Neural cell (in vitro differentiated cells): ENCODE measurements around the gene MST1. TPM values are rescaled to one million over a fixed set of nuclear protein-coding genes. Genes with fewer than 3 reads are reported as not detected.

Experiments used
- H2AFZ ChIP-seq: fragments of 200-600, 300-800 bp; sonication (generic), shearing (Covaris generic); 2 replicates; pipeline ENCODE4 v1.6.0; 2014; ENCODE audit warnings: low read depth, mild to moderate bottlenecking, antibody characterized with exemption, low read length, moderate library complexity
- H3F3A ChIP-seq: fragments of 200-600 bp; shearing (Covaris generic); 2 replicates; pipeline ENCODE4 v1.6.1; 2016; ENCODE audit warnings: mild to moderate bottlenecking, moderate library complexity, mixed read lengths, antibody characterized with exemption, low read length; ENCODE audit not compliant: insufficient read depth, poor library complexity, severe bottlenecking
- H3K27ac ChIP-seq: fragments of 200-600, 300-800 bp; sonication (generic), shearing (Covaris generic); 2 replicates; pipeline ENCODE4 v1.5.1; 2014; ENCODE audit warnings: mild to moderate bottlenecking, low read length, moderate library complexity
- H3K27me3 ChIP-seq: fragments of 300-800, 200-600 bp; sonication (generic), shearing (Covaris generic); 2 replicates; pipeline ENCODE4 v1.6.0; 2014; ENCODE audit warnings: mild to moderate bottlenecking, low read depth, low read length, moderate library complexity; ENCODE audit not compliant: insufficient read depth
- H3K36me3 ChIP-seq: fragments of 300-800, 200-600 bp; sonication (generic), shearing (Covaris generic); 2 replicates; pipeline ENCODE4 v1.5.1; 2014; ENCODE audit warnings: mild to moderate bottlenecking, antibody characterized with exemption, low read length, moderate library complexity; ENCODE audit not compliant: insufficient read depth
- H3K4me2 ChIP-seq: fragments of 300-800, 200-600 bp; sonication (generic), shearing (Covaris generic); 2 replicates; pipeline ENCODE4 v1.6.0; 2014; ENCODE audit warnings: mild to moderate bottlenecking, low read length
- H3K4me3 ChIP-seq: fragments of 300-800, 200-600 bp; sonication (generic), shearing (Covaris generic); 2 replicates; pipeline ENCODE4 v1.5.1; 2014; ENCODE audit warnings: mild to moderate bottlenecking, low read length, moderate library complexity
- H3K79me2 ChIP-seq: fragments of 200-600 bp; shearing (Covaris generic); replicated peaks from 2 replicates; pipeline ENCODE4 v1.6.0; 2014; ENCODE audit warnings: mild to moderate bottlenecking, low read length, moderate library complexity; ENCODE audit not compliant: insufficient read depth
- H3K9ac ChIP-seq: fragments of 300-800, 200-600 bp; sonication (generic), shearing (Covaris generic); 2 replicates; pipeline ENCODE4 v1.6.1; 2016; ENCODE audit warnings: mild to moderate bottlenecking, low read length, mixed read lengths
- H3K9me2 ChIP-seq: fragments of 200-600 bp; shearing (Covaris generic); 2 replicates; pipeline ENCODE4 v1.6.1; 2016; ENCODE audit warnings: mild to moderate bottlenecking, low read length, mixed read lengths; ENCODE audit not compliant: insufficient read depth
- H3K9me3 ChIP-seq: fragments of 200-600, 300-800 bp; sonication (generic), shearing (Covaris generic); 2 replicates; pipeline ENCODE4 v1.6.1; 2016; ENCODE audit warnings: mild to moderate bottlenecking, mixed run types, low read length, moderate library complexity, mixed read lengths
- H4K20me1 ChIP-seq: fragments of 200-600 bp; shearing (Covaris generic); 2 replicates; pipeline ENCODE4 v1.6.1; 2016; ENCODE audit warnings: mild to moderate bottlenecking, mixed run types; ENCODE audit not compliant: insufficient read depth
- EP300 ChIP-seq: fragments of 450-650 bp; conservative IDR thresholded peaks from 2 replicates; pipeline ENCODE4 v1.6.1; 2014; ENCODE audit warnings: antibody characterized with exemption, mild to moderate bottlenecking, moderate library complexity; ENCODE audit not compliant: poor library complexity, severe bottlenecking
- EZH2 ChIP-seq: fragments of 200-600, 300-800 bp; shearing (Covaris generic), sonication (generic); IDR thresholded peaks from 2 replicates; pipeline ENCODE4 v1.6.1; 2014; ENCODE audit warnings: antibody characterized with exemption, low read length, borderline replicate concordance, mild to moderate bottlenecking; ENCODE audit not compliant: insufficient read depth, poor library complexity, severe bottlenecking
- MXI1 ChIP-seq: fragments of 450-650 bp; conservative IDR thresholded peaks from 2 replicates; pipeline ENCODE4 v1.6.1; 2014; ENCODE audit warnings: antibody characterized with exemption, mild to moderate bottlenecking; ENCODE audit not compliant: poor library complexity, severe bottlenecking
- POLR2AphosphoS5 ChIP-seq: IDR thresholded peaks from 2 replicates; pipeline ENCODE4 v1.6.1; 2012
- RAD21 ChIP-seq: fragments of 450-650 bp; conservative IDR thresholded peaks from 2 replicates; pipeline ENCODE4 v1.6.1; 2014; ENCODE audit warnings: antibody characterized with exemption, mild to moderate bottlenecking, moderate library complexity
- SMC3 ChIP-seq: fragments of 450-650 bp; conservative IDR thresholded peaks from 2 replicates; pipeline ENCODE4 v1.6.1; 2014; ENCODE audit warnings: antibody characterized with exemption, mild to moderate bottlenecking, moderate library complexity; ENCODE audit not compliant: poor library complexity
- TAF1 ChIP-seq: IDR thresholded peaks from 2 replicates; pipeline ENCODE4 v1.6.1; 2012; ENCODE audit warnings: low read depth
- polyA plus RNA-seq: library from polyadenylated mRNA; depleted of rRNA; stranded (reverse); fragments of >200 nt; gene quantifications from 2 replicates; pipeline ENCODE4 v1.2.3, GENCODE V29; 2014
- TF ChIP-seq, protein P1 (sequence below): fragments of 450-650 bp; IDR thresholded peaks from 2 replicates; pipeline ENCODE4 v1.5.1; 2014; ENCODE audit warnings: antibody characterized with exemption, mild to moderate bottlenecking, moderate library complexity; ENCODE audit not compliant: poor library complexity, severe bottlenecking
- TF ChIP-seq, protein P2 (sequence below): IDR thresholded peaks from 2 replicates; pipeline ENCODE4 v1.6.1; 2012; ENCODE audit warnings: borderline replicate concordance

The MST1 gene
- polyA plus RNA-seq, 1 donor from 2014 or later = 64.0 TPM

DNA sequence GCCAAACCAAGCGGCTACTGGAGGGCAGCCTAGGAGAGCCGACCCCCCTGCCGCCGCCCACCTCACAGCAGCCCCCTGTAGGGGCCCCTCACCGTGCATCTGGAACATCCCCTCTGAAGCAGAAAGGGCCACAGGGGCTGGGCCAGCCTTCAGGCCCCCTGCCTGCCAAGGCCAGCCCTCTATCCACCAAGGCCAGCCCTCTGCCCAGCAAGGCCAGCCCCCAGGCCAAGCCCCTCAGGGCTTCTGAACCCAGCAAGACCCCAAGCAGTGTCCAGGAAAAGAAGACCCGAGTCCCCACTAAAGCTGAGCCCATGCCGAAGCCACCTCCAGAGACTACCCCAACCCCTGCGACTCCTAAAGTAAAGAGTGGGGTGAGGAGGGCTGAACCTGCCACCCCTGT is 38.6 kb downstream of the MST1 start:
- H3K27me3 ChIP-seq = no peaks in the 10 kb centered on the region
- H3K4me3 ChIP-seq = no peak overlapping the region
- no peak overlapping the region for H2AFZ ChIP-seq
- H4K20me1 ChIP-seq = no peaks in the 10 kb centered on the region
- no peak overlapping the region for H3K9ac ChIP-seq
- no peak overlapping the region for H3K4me2 ChIP-seq
- no peaks in the 10 kb centered on the region for H3K79me2 ChIP-seq
- no peak for TF ChIP-seq EP300
- TF ChIP-seq MXI1 = no peak
- no peak for TF ChIP-seq POLR2AphosphoS5
- no peak for TF ChIP-seq SMC3
- TF ChIP-seq, protein P1, sequence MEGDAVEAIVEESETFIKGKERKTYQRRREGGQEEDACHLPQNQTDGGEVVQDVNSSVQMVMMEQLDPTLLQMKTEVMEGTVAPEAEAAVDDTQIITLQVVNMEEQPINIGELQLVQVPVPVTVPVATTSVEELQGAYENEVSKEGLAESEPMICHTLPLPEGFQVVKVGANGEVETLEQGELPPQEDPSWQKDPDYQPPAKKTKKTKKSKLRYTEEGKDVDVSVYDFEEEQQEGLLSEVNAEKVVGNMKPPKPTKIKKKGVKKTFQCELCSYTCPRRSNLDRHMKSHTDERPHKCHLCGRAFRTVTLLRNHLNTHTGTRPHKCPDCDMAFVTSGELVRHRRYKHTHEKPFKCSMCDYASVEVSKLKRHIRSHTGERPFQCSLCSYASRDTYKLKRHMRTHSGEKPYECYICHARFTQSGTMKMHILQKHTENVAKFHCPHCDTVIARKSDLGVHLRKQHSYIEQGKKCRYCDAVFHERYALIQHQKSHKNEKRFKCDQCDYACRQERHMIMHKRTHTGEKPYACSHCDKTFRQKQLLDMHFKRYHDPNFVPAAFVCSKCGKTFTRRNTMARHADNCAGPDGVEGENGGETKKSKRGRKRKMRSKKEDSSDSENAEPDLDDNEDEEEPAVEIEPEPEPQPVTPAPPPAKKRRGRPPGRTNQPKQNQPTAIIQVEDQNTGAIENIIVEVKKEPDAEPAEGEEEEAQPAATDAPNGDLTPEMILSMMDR = no peak
- no peak for TF ChIP-seq RAD21
- TF ChIP-seq EZH2 = no peak
- TF ChIP-seq, protein P2, sequence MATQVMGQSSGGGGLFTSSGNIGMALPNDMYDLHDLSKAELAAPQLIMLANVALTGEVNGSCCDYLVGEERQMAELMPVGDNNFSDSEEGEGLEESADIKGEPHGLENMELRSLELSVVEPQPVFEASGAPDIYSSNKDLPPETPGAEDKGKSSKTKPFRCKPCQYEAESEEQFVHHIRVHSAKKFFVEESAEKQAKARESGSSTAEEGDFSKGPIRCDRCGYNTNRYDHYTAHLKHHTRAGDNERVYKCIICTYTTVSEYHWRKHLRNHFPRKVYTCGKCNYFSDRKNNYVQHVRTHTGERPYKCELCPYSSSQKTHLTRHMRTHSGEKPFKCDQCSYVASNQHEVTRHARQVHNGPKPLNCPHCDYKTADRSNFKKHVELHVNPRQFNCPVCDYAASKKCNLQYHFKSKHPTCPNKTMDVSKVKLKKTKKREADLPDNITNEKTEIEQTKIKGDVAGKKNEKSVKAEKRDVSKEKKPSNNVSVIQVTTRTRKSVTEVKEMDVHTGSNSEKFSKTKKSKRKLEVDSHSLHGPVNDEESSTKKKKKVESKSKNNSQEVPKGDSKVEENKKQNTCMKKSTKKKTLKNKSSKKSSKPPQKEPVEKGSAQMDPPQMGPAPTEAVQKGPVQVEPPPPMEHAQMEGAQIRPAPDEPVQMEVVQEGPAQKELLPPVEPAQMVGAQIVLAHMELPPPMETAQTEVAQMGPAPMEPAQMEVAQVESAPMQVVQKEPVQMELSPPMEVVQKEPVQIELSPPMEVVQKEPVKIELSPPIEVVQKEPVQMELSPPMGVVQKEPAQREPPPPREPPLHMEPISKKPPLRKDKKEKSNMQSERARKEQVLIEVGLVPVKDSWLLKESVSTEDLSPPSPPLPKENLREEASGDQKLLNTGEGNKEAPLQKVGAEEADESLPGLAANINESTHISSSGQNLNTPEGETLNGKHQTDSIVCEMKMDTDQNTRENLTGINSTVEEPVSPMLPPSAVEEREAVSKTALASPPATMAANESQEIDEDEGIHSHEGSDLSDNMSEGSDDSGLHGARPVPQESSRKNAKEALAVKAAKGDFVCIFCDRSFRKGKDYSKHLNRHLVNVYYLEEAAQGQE = no peak
- TF ChIP-seq TAF1 = no peak
- no peak overlapping the region for H3K27ac ChIP-seq
- no peaks in the 10 kb centered on the region for H3F3A ChIP-seq
- no peaks in the 10 kb centered on the region for H3K9me3 ChIP-seq
- no peaks in the 10 kb centered on the region for H3K36me3 ChIP-seq
- H3K9me2 ChIP-seq = no peaks in the 10 kb centered on the region

DNA sequence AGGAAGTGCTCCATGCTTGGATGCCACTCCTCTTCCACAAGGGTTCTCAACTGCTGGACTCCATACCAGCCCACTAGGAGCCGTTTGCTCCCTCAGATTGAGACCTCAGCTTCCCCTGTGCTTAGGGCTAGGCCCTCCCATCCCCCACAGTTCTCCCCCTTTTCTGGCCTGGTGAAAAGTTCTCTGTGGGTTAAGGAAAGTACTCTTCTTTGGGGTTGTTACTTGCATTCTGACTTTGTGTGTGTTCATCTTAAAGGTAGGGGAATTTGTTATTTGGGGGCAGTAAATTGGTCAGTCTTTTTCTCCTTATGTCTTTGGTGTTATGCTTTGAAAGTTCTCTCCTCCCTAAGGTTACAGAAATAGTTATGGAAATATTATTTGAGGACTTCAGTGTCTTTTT is 39.1 kb downstream of the MST1 start:
- Histone ChIP-seq H4K20me1 (no peaks in the 10 kb centered on the region), H2AFZ (no peak overlapping the region), H3K36me3 (no peaks in the 10 kb centered on the region), H3F3A (no peaks in the 10 kb centered on the region), H3K4me2 (no peak overlapping the region), H3K27ac (no peak overlapping the region), H3K9ac (no peak overlapping the region), H3K79me2 (no peaks in the 10 kb centered on the region), H3K9me3 (no peaks in the 10 kb centered on the region), H3K4me3 (no peak overlapping the region), H3K9me2 (no peaks in the 10 kb centered on the region), H3K27me3 (no peaks in the 10 kb centered on the region)
- TF ChIP-seq, protein P2 = no peak
- TF ChIP-seq RAD21 (no peak), MXI1 (no peak), TAF1 (no peak), SMC3 (no peak), EZH2 (no peak)
